ENCODE measurements around the gene TNFRSF13B.

DNA sequence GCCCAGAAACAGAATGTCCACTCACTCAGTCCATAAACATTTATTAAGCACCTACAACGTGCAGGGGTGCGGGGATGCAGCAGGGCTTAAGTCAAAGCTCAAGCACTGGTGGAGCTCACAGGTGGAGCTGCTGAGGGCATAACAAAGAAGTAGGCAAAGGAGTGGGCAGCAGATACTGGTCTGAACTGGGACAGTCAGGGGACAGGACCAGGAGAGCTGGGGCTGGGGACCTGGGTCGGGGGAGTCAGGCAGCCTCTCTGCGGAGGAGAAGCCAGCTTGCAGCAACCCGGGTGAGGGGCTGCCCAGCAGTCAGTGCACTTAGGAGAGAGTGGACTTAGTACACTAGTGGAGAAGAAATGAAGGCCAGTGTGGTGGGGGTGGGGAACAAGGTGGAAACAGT, 10.0 kb upstream of the TNFRSF13B start:
- no peak for TF ChIP-seq EP300 (IDR thresholded peaks at IDR 0.05)
- TF ChIP-seq, protein P1, sequence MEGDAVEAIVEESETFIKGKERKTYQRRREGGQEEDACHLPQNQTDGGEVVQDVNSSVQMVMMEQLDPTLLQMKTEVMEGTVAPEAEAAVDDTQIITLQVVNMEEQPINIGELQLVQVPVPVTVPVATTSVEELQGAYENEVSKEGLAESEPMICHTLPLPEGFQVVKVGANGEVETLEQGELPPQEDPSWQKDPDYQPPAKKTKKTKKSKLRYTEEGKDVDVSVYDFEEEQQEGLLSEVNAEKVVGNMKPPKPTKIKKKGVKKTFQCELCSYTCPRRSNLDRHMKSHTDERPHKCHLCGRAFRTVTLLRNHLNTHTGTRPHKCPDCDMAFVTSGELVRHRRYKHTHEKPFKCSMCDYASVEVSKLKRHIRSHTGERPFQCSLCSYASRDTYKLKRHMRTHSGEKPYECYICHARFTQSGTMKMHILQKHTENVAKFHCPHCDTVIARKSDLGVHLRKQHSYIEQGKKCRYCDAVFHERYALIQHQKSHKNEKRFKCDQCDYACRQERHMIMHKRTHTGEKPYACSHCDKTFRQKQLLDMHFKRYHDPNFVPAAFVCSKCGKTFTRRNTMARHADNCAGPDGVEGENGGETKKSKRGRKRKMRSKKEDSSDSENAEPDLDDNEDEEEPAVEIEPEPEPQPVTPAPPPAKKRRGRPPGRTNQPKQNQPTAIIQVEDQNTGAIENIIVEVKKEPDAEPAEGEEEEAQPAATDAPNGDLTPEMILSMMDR (IDR thresholded peaks at IDR 0.05) = no peak
- no peak for TF ChIP-seq POLR2A (IDR thresholded peaks at IDR 0.05)
